CD4-positive, alpha-beta T cell treated with Interleukin-6 at 100 ng/mL for 8 hours (primary cell): ENCODE data around the gene TTLL12.

Source experiments
- DNase-seq: peaks from one replicate; pipeline ENCODE4 v3.0.0-alpha.2; 2020; ENCODE audit warnings: mixed read lengths, low spot score

TTLL12 gene

GRCh38 chr22:43172191-43172590, 14.7 kb downstream of the TTLL12 start:
- no peak for DNase-seq

GRCh38 chr22:43171607-43172006, 15.3 kb downstream of the TTLL12 start:
- no peak for DNase-seq

GRCh38 chr22:43171019-43171491, 15.9 kb downstream of the TTLL12 start:
- DNase-seq, result no peak

GRCh38 chr22:43170131-43170480, 16.8 kb downstream of the TTLL12 start:
- DNase-seq, result no peak

GRCh38 chr22:43169310-43170130, 17.4 kb downstream of the TTLL12 start:
- no peak for DNase-seq

GRCh38 chr22:43168471-43169309, 18.2 kb downstream of the TTLL12 start:
- DNase-seq, result no peak

GRCh38 chr22:43167001-43167589, 19.8 kb downstream of the TTLL12 start:
- DNase-seq, result no peak

GRCh38 chr22:43166132-43166930, 20.6 kb downstream of the TTLL12 start:
- DNase-seq, result no peak

- DNase-seq, result no peak
Observed at GRCh38 chr22:43164636-43165035, 22.3 kb downstream of the TTLL12 start.

GRCh38 chr22:43163241-43163795, 23.6 kb downstream of the TTLL12 start:
- no peak for DNase-seq

- no peak for DNase-seq
Observed at GRCh38 chr22:43162412-43163150, 24.4 kb downstream of the TTLL12 start.

GRCh38 chr22:43160497-43161126, 26.3 kb downstream of the TTLL12 start:
- no peak for DNase-seq

- DNase-seq, result no peak
Observed at GRCh38 chr22:43159484-43160178, 27.3 kb downstream of the TTLL12 start.

GRCh38 chr22:43158778-43159483, 28.0 kb downstream of the TTLL12 start:
- DNase-seq, result no peak

GRCh38 chr22:43157874-43158546, 28.9 kb downstream of the TTLL12 start:
- no peak for DNase-seq

GRCh38 chr22:43156413-43156812, 30.5 kb downstream of the TTLL12 start:
- no peak for DNase-seq

GRCh38 chr22:43155789-43156188, 31.1 kb downstream of the TTLL12 start:
- DNase-seq, result no peak

- no peak for DNase-seq
Observed at GRCh38 chr22:43154887-43155536, 31.9 kb downstream of the TTLL12 start.
